Hepatocyte (in vitro differentiated cells): Measurements from ENCODE around the gene HNRNPUL1. TPM values are rescaled to one million over a fixed set of nuclear protein-coding genes. Genes with fewer than 3 reads are reported as not detected.

ENCODE experiments used
- DNase-seq: peaks from one replicate; pipeline ENCODE4 v3.0.0-alpha.2; 2016; ENCODE audit warnings: low spot score
- H2AFZ ChIP-seq: fragments of 200-600 bp; sonication (generic); 2 replicates; pipeline ENCODE4 v1.6.0; 2016; ENCODE audit warnings: antibody characterized with exemption, mild to moderate bottlenecking
- H3K27ac ChIP-seq: fragments of 200-600 bp; sonication (generic); 2 replicates; pipeline ENCODE4 v1.5.1; 2016; ENCODE audit warnings: mild to moderate bottlenecking
- H3K27me3 ChIP-seq: fragments of 200-600 bp; sonication (generic); 2 replicates; pipeline ENCODE4 v1.6.1; 2016
- H3K36me3 ChIP-seq: fragments of 200-600 bp; sonication (generic); replicated peaks from 2 replicates; pipeline ENCODE4 v1.5.1; 2016; ENCODE audit warnings: low read depth; ENCODE audit not compliant: insufficient read depth
- H3K4me1 ChIP-seq: fragments of 200-600 bp; sonication (generic); 2 replicates; pipeline ENCODE4 v1.5.1; 2016; ENCODE audit warnings: mild to moderate bottlenecking, moderate library complexity; ENCODE audit not compliant: insufficient read depth
- H3K4me2 ChIP-seq: fragments of 200-600 bp; sonication (generic); 2 replicates; pipeline ENCODE4 v1.6.0; 2016
- H3K4me3 ChIP-seq: fragments of 200-600 bp; sonication (generic); 2 replicates; pipeline ENCODE4 v1.5.1; 2016; ENCODE audit warnings: mild to moderate bottlenecking
- H3K79me2 ChIP-seq: fragments of 200-600 bp; sonication (generic); 2 replicates; pipeline ENCODE4 v1.6.0; 2017; ENCODE audit warnings: mild to moderate bottlenecking
- H3K9me2 ChIP-seq: fragments of 200-600 bp; sonication (generic); replicated peaks from 2 replicates; pipeline ENCODE4 v1.6.0; 2017; ENCODE audit warnings: mild to moderate bottlenecking; ENCODE audit not compliant: insufficient read depth
- H3K9me3 ChIP-seq: fragments of 200-600 bp; sonication (generic); 2 replicates; pipeline ENCODE4 v1.5.1; 2016; ENCODE audit warnings: low read depth, mild to moderate bottlenecking
- H4K20me1 ChIP-seq: fragments of 200-600 bp; sonication (generic); 2 replicates; pipeline ENCODE4 v1.6.0; 2016; ENCODE audit warnings: mild to moderate bottlenecking; ENCODE audit not compliant: insufficient read depth, poor library complexity, severe bottlenecking
- EZH2 ChIP-seq: fragments of 200-600 bp; sonication (generic); IDR thresholded peaks from 2 replicates; pipeline ENCODE4 v1.6.1; 2016; ENCODE audit warnings: antibody characterized with exemption, mild to moderate bottlenecking, borderline replicate concordance
- EZH2phosphoT487 ChIP-seq: fragments of 200-600 bp; sonication (generic); IDR thresholded peaks from one replicate; pipeline ENCODE4 v1.6.1; 2018; ENCODE audit warnings: antibody characterized with exemption, mild to moderate bottlenecking, low read depth, moderate library complexity; ENCODE audit not compliant: unreplicated experiment, severe bottlenecking
- WGBS: methylation state at CpG from one replicate; pipeline ENCODE4 v1.1.6; 2016; ENCODE audit warnings: low lambda C conversion rate; ENCODE audit errors: missing lambda C conversion rate; 5-methylcytosine and 5-hydroxymethylcytosine counted together
- polyA plus RNA-seq: library from polyadenylated mRNA; unstranded; fragments of >200 nt; fragmentation: Nextera tagmentation; extraction: Ambion mirVana; gene quantifications from 2 replicates; pipeline ENCODE4 v1.2.1, GENCODE V29; 2016
- total RNA-seq: library from RNA; depleted of rRNA; stranded (reverse); fragments of >200 nt; gene quantifications from 2 replicates; pipeline ENCODE4 v1.2.3, GENCODE V29; 2014
- TF ChIP-seq, protein P1 (sequence below): fragments of 200-600 bp; sonication (generic); IDR thresholded peaks from 2 replicates; pipeline ENCODE4 v1.5.1; 2016; ENCODE audit warnings: antibody characterized with exemption, mild to moderate bottlenecking; ENCODE audit not compliant: poor library complexity

Gene HNRNPUL1
- total and polyA plus RNA-seq, 2 experiments from 2014 or later = 98.5 to 115 TPM

DNA sequence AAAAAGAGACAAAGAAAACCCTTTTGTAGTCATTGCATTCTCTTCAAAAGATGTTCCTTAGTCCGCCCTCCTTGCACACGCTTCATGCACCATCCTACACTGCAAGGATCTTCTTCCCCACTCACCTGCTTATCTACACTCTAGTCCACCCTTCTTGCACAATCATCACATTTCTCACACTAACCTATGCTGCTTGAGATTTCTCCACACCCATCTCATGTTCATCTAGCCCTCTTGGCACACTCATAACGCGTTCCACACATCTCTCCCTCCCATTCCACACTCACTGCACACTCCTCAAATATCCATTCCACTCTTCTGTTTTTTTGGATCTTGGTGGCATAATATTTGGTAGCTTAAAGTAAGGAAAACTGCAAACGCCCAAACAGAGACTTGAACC is 22.3 kb upstream of the HNRNPUL1 start:
- TF ChIP-seq EZH2phosphoT487 = no peak
- TF ChIP-seq EZH2 = no peak
- TF ChIP-seq, protein P1, sequence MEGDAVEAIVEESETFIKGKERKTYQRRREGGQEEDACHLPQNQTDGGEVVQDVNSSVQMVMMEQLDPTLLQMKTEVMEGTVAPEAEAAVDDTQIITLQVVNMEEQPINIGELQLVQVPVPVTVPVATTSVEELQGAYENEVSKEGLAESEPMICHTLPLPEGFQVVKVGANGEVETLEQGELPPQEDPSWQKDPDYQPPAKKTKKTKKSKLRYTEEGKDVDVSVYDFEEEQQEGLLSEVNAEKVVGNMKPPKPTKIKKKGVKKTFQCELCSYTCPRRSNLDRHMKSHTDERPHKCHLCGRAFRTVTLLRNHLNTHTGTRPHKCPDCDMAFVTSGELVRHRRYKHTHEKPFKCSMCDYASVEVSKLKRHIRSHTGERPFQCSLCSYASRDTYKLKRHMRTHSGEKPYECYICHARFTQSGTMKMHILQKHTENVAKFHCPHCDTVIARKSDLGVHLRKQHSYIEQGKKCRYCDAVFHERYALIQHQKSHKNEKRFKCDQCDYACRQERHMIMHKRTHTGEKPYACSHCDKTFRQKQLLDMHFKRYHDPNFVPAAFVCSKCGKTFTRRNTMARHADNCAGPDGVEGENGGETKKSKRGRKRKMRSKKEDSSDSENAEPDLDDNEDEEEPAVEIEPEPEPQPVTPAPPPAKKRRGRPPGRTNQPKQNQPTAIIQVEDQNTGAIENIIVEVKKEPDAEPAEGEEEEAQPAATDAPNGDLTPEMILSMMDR = no peak
- Histone ChIP-seq H3K4me3 (no peak overlapping the region), H3K27me3 (no peaks in the 10 kb centered on the region), H3K9me3 (no peaks in the 10 kb centered on the region), H2AFZ (no peak overlapping the region), H3K79me2 (no peaks in the 10 kb centered on the region), H3K4me1 (no peaks in the 10 kb centered on the region), H3K36me3 (no peaks in the 10 kb centered on the region), H3K27ac (no peak overlapping the region), H3K4me2 (no peak overlapping the region), H4K20me1 (no peaks in the 10 kb centered on the region), H3K9me2 (no peaks in the 10 kb centered on the region)
- no peak for DNase-seq
- 94% methylated on average over 5 of the region's 5 CpGs for WGBS

GRCh38 chr19:41244117-41244516 is 20.1 kb upstream of the HNRNPUL1 start:
- H3K9me2 ChIP-seq = no peaks in the 10 kb centered on the region
- H3K27ac ChIP-seq = no peak overlapping the region
- no peak overlapping the region for H3K4me2 ChIP-seq
- no peaks in the 10 kb centered on the region for H3K4me1 ChIP-seq
- WGBS = 96% methylated on average over 4 of the region's 4 CpGs
- H3K36me3 ChIP-seq = no peaks in the 10 kb centered on the region
- H3K9me3 ChIP-seq = no peaks in the 10 kb centered on the region
- TF ChIP-seq EZH2 = no peak
- no peak for TF ChIP-seq EZH2phosphoT487
- TF ChIP-seq, protein P1 = no peak
- no peaks in the 10 kb centered on the region for H3K27me3 ChIP-seq
- H3K4me3 ChIP-seq = no peak overlapping the region
- H3K79me2 ChIP-seq = no peaks in the 10 kb centered on the region
- no peak for DNase-seq
- H4K20me1 ChIP-seq = no peaks in the 10 kb centered on the region
- H2AFZ ChIP-seq = no peak overlapping the region

DNA sequence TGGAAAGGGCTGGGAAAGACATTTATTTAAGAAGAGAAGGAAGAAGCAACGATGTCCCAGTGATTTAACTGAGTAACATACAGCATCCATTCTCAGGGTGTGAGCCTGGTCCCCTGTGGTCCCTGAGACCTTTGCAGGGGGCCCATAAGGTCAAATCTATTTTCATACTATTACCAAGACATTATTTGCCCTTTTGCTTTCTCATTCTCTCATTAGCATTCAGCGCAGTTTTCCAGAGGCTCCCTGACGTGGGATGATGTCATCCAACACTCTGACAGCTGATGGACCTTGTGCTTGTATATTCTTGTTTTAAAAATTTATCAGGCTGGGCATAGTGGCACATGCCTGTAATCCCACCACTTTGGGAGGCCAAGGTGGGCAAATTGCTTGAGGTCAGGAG is 18.3 kb upstream of the HNRNPUL1 start:
- Histone ChIP-seq H4K20me1 (no peaks in the 10 kb centered on the region), H3K27ac (no peak overlapping the region), H3K4me1 (no peaks in the 10 kb centered on the region), H3K4me3 (no peak overlapping the region), H3K4me2 (no peak overlapping the region), H3K79me2 (no peaks in the 10 kb centered on the region), H3K9me2 (no peaks in the 10 kb centered on the region), H3K27me3 (no peaks in the 10 kb centered on the region), H3K36me3 (no peaks in the 10 kb centered on the region), H2AFZ (no peak overlapping the region), H3K9me3 (no peaks in the 10 kb centered on the region)
- WGBS = 94% methylated on average over 3 of the region's 3 CpGs
- no peak for TF ChIP-seq EZH2phosphoT487
- TF ChIP-seq, protein P1 = no peak
- DNase-seq = no peak

GRCh38 chr19:41248895-41249294 is 15.3 kb upstream of the HNRNPUL1 start:
- no peaks in the 10 kb centered on the region for H3K9me3 ChIP-seq
- no peak for DNase-seq
- no peak overlapping the region for H3K27ac ChIP-seq
- no peaks in the 10 kb centered on the region for H4K20me1 ChIP-seq
- no peak overlapping the region for H3K4me2 ChIP-seq
- 94% methylated on average over 4 of the region's 4 CpGs for WGBS
- H3K4me1 ChIP-seq = no peaks in the 10 kb centered on the region
- H3K9me2 ChIP-seq = no peaks in the 10 kb centered on the region
- H2AFZ ChIP-seq = no peak overlapping the region
- TF ChIP-seq EZH2phosphoT487 (no peak), EZH2 (no peak)
- TF ChIP-seq, protein P1 = no peak
- H3K4me3 ChIP-seq = no peak overlapping the region
- H3K36me3 ChIP-seq = no peaks in the 10 kb centered on the region
- no peaks in the 10 kb centered on the region for H3K27me3 ChIP-seq
- no peaks in the 10 kb centered on the region for H3K79me2 ChIP-seq
